Measurements from ENCODE around the gene MYO10. TPM values are rescaled to one million over a fixed set of nuclear protein-coding genes. Genes with fewer than 3 reads are reported as not detected.

The MYO10 gene
- total RNA-seq, 4 donors from 2014 or later: 21.0 to 29.8 (median 27.3) TPM

- peaks cover 0 to 36% (median 23%) of the 10 kb centered on the region in 3 donors for H3K4me1 ChIP-seq
- WGBS, 2 donors: 94 to 99% methylated on average over 5 of the region's 5 CpGs
- intact Hi-C loops (cut with DNase I): no loop called here
Measured at GRCh38 chr5:16732356-16732755, 203.7 kb downstream of the MYO10 start.

GRCh38 chr5:16727755-16728325 is 208.2 kb downstream of the MYO10 start:
- peaks cover 0 to 24% (median 0%) of the 10 kb centered on the region in 3 donors for H3K36me3 ChIP-seq
- intact Hi-C loops (cut with DNase I): no loop called here
- DNase-seq: no peak
- 34 to 55% methylated on average over 11 of the region's 11 CpGs for WGBS, 2 donors
- H3K4me3 ChIP-seq: no peak overlapping the region
- peaks cover 0 to 19% (median 4%) of the 10 kb centered on the region in 3 donors for H3K4me1 ChIP-seq
- no peak overlapping the region for H3K27ac ChIP-seq
- TF ChIP-seq POLR2A (IDR thresholded peaks at IDR 0.05): no peak
- TF ChIP-seq CTCF (IDR thresholded peaks at IDR 0.05): no peak
- no peaks in the 10 kb centered on the region for H3K27me3 ChIP-seq
- no peaks in the 10 kb centered on the region for H3K9me3 ChIP-seq

More at GRCh38 chr5:16732356-16732755, 203.7 kb downstream of the MYO10 start:
- no peak for DNase-seq
- H3K27ac ChIP-seq: no peak overlapping the region
- H3K36me3 ChIP-seq: peaks cover 0 to 26% (median 0%) of the 10 kb centered on the region in 3 donors
- H3K4me3 ChIP-seq: no peak overlapping the region
- H3K27me3 ChIP-seq: no peaks in the 10 kb centered on the region
- H3K9me3 ChIP-seq: no peaks in the 10 kb centered on the region
- TF ChIP-seq POLR2A (IDR thresholded peaks at IDR 0.05): no peak

- 22 to 54% methylated on average over 5 of the region's 5 CpGs for WGBS, 2 donors
- no peak for DNase-seq
Measured at GRCh38 chr5:16726538-16726946, 209.5 kb downstream of the MYO10 start.

GRCh38 chr5:16725575-16725974 is 210.5 kb downstream of the MYO10 start:
- H3K27me3 ChIP-seq: no peaks in the 10 kb centered on the region
- intact Hi-C loops (cut with DNase I): no loop called here
- H3K27ac ChIP-seq: no peak overlapping the region
- no peak overlapping the region for H3K4me3 ChIP-seq
- H3K4me1 ChIP-seq: peaks cover 0 to 19% (median 4%) of the 10 kb centered on the region in 3 donors
- H3K36me3 ChIP-seq: peaks cover 0 to 12% (median 0%) of the 10 kb centered on the region in 3 donors
- WGBS, 2 donors: 87 to 89% methylated on average over 5 to 7 of the region's 7 CpGs
- H3K9me3 ChIP-seq: no peaks in the 10 kb centered on the region
- TF ChIP-seq CTCF (IDR thresholded peaks at IDR 0.05): no peak
- TF ChIP-seq POLR2A (IDR thresholded peaks at IDR 0.05): no peak
- no peak for DNase-seq

More at GRCh38 chr5:16726538-16726946, 209.5 kb downstream of the MYO10 start:
- H3K4me1 ChIP-seq: peaks cover 0 to 19% (median 4%) of the 10 kb centered on the region in 3 donors
- H3K36me3 ChIP-seq: peaks cover 0 to 16% (median 0%) of the 10 kb centered on the region in 3 donors
- TF ChIP-seq POLR2A (IDR thresholded peaks at IDR 0.05) (no peak), CTCF (IDR thresholded peaks at IDR 0.05) (no peak)
- H3K9me3 ChIP-seq: no peaks in the 10 kb centered on the region
- H3K27ac ChIP-seq: no peak overlapping the region
- intact Hi-C loops (cut with DNase I): no loop called here
- no peaks in the 10 kb centered on the region for H3K27me3 ChIP-seq
- no peak overlapping the region for H3K4me3 ChIP-seq

GRCh38 chr5:16723821-16724220 is 212.3 kb downstream of the MYO10 start:
- H3K36me3 ChIP-seq: peaks cover 0 to 12% (median 0%) of the 10 kb centered on the region in 3 donors
- intact Hi-C loops (cut with DNase I): no loop called here
- 78 to 86% methylated on average over 6 of the region's 6 CpGs for WGBS, 2 donors

More at GRCh38 chr5:16723821-16724220, 212.3 kb downstream of the MYO10 start:
- no peak for DNase-seq
- H3K27me3 ChIP-seq: no peaks in the 10 kb centered on the region
- TF ChIP-seq CTCF (IDR thresholded peaks at IDR 0.05) (no peak), POLR2A (IDR thresholded peaks at IDR 0.05) (no peak)
- no peak overlapping the region for H3K4me3 ChIP-seq
- no peak overlapping the region for H3K27ac ChIP-seq
- H3K9me3 ChIP-seq: no peaks in the 10 kb centered on the region
- H3K4me1 ChIP-seq: peaks cover 0 to 19% (median 4%) of the 10 kb centered on the region in 3 donors
